ENCODE data around the gene COPG2.
"Not testable (repeated sequence)": the region's sequence is repeated elsewhere in the genome, so short reads cannot be mapped to it uniquely, and the experiment has no call there.

- TF ChIP-seq POLR2AphosphoS2 (conservative IDR thresholded peaks at IDR 0.05; ENCODE audit: low read length); RCOR1 (IDR thresholded peaks at IDR 0.05; ENCODE audit: low read depth, low read length); KDM5A (IDR thresholded peaks at IDR 0.05); POLR2A (IDR thresholded peaks at IDR 0.05; ENCODE audit: low read length); CHD2 (IDR thresholded peaks at IDR 0.05; ENCODE audit: low read length, partially characterized antibody); CEBPB (IDR thresholded peaks at IDR 0.05); ESRRA (IDR thresholded peaks at IDR 0.05; ENCODE audit: borderline replicate concordance, low read length); CTCF (IDR thresholded peaks at IDR 0.05); RNF2 (IDR thresholded peaks at IDR 0.05; ENCODE audit: borderline replicate concordance, low read depth); EP300 (IDR thresholded peaks at IDR 0.05); MAX (IDR thresholded peaks at IDR 0.05); SMC3 (IDR thresholded peaks at IDR 0.05); PBX3 (IDR thresholded peaks at IDR 0.05); USF2 (IDR thresholded peaks at IDR 0.05): not testable (repeated sequence)
Observed at GRCh38 chr7:130541287-130541686, 127.3 kb downstream of the COPG2 start.

Data from A549 (cell line).